ENCODE data around the gene C5orf24.

GRCh38 chr5:134846641-134846960 lies 833 bp downstream of the C5orf24 start:
- no peak for TF ChIP-seq CTCF (IDR thresholded peaks at IDR 0.05; ENCODE audit: low read depth, low read length, poor library complexity, severe bottlenecking)
- TF ChIP-seq EZH2phosphoT487 (IDR thresholded peaks at IDR 0.05; ENCODE audit: borderline replicate concordance, low read length) = no peak

All from DOHH2 (cell line).